Heart left ventricle (tissue), 16 donors: ENCODE results near the gene ZNF503. TPM values are rescaled to one million over a fixed set of nuclear protein-coding genes. Genes with fewer than 3 reads are reported as not detected.
A peak's percentile ranks its signal among the peaks of the same experiment; 100 is the strongest.

Experiments
- ATAC-seq, 4 donors: fragments of 200-7000 bp; cut with Tn5 transposase; one replicate each; pipeline ENCODE4 v1.9.1; 2020 to 2022; ENCODE audit warnings: moderate library complexity in 4 of 4, mild to moderate bottlenecking in 3 of 4, moderate number of reproducible peaks in 1 of 4
- DNase-seq, 5 donors: peaks; one replicate each; pipeline ENCODE4 v3.0.0-alpha.2; 2020
- H3K27ac ChIP-seq, 12 donors: fragments of 200-600 bp; sonication (generic) in 4 of 12; one replicate each; pipeline versions ENCODE4 v1.5.0 to v1.8.0; 2016 to 2022; ENCODE audit warnings: mild to moderate bottlenecking in 2 of 12
- H3K27me3 ChIP-seq, 9 donors: fragments of 200-600 bp; sonication (generic) in 2 of 9; one replicate each; pipeline versions ENCODE4 v1.5.1 to v1.8.0; 2016 to 2022; ENCODE audit warnings: mild to moderate bottlenecking in 3 of 9
- H3K36me3 ChIP-seq, 9 donors: fragments of 200-600 bp; sonication (generic) in 2 of 9; one replicate each; pipeline versions ENCODE4 v1.5.0 to v1.8.0; 2018 to 2022; ENCODE audit warnings: mild to moderate bottlenecking in 2 of 9
- H3K4me1 ChIP-seq, 12 donors: fragments of 200-600 bp; sonication (generic) in 4 of 12; one replicate each; pipeline versions ENCODE4 v1.5.0 to v1.8.0; 2016 to 2022; ENCODE audit warnings: mild to moderate bottlenecking in 3 of 12
- H3K4me3 ChIP-seq, 12 donors: fragments of 200-600 bp; sonication (generic) in 4 of 12; one replicate each; pipeline versions ENCODE4 v1.5.0 to v1.8.0; 2017 to 2022; ENCODE audit warnings: mild to moderate bottlenecking in 9 of 12, moderate library complexity in 4 of 12
- H3K9me3 ChIP-seq, 12 donors: fragments of 200-600 bp; sonication (generic) in 4 of 12; one replicate each; pipeline versions ENCODE4 v1.5.0 to v1.8.0; 2016 to 2022; ENCODE audit warnings: mild to moderate bottlenecking in 1 of 12
- POLR2A ChIP-seq, 2 donors: fragments of 450-650 bp; IDR thresholded peaks; one replicate each; pipeline ENCODE4 v1.6.1; 2017; ENCODE audit warnings: antibody characterized with exemption in 2 of 2, mild to moderate bottlenecking in 2 of 2, moderate library complexity in 2 of 2
- WGBS, 4 donors: extraction: QIAGEN DNeasy Blood & Tissue Kit in 2 of 4; methylation state at CpG; one replicate each; pipeline versions ENCODE4 v1.1.5 to v1.1.7; 2013 to 2018; 5-methylcytosine and 5-hydroxymethylcytosine counted together
- intact Hi-C, 10 donors: fragments of 100-400 bp; cut with DNase I; formaldehyde crosslinking; loops; one replicate each; pipeline versions ENCODE4 v1.11.1 to v1.14.2; 2022
- polyA plus RNA-seq, 2 donors: library from polyadenylated mRNA; stranded (reverse); fragments of 200-250 nt; gene quantifications; one replicate each; pipeline ENCODE4 v1.2.3, GENCODE V29; 2013
- total RNA-seq, 9 donors: library from RNA; depleted of rRNA in 2 of 9; stranded (reverse); fragments of >200 nt in 2 of 9; fragmentation: NEBNext Ultra II Directional in 3 of 9; extraction: Animal tissue kit (Norgen Biotek cat#: 25700) in 3 of 9; gene quantifications; one replicate each; pipeline versions ENCODE4 v1.1.0 to v1.2.4, GENCODE V29; 2016 to 2023
- TF ChIP-seq, protein P1 (sequence below), 12 donors: fragments of 200-600 bp; sonication (generic) in 4 of 12; IDR thresholded peaks; one replicate each; pipeline versions ENCODE4 v1.5.0 to v1.8.0; 2018 to 2022; ENCODE audit warnings: antibody characterized with exemption in 12 of 12, mild to moderate bottlenecking in 5 of 12
- donor health status: ischemic (EF 13 %, LVEDD 7.1; RV severe dilation, severe dysfunction).
- donor health status: healthy with polysubstance abuse.
- donor health status: DM: no; HTN: yes; CAD: no.
- donor health status: DM: no; HTN: no; CAD: no.
- donor health status: ischemic (EF 25% LVEDD 6.9; RV normal size, moderate dysfunction).
- donor health status: ischemic (EF 25% LVEDD 5.7; RV mildly dilated, moderate dysfunction).
- donor health status: healthy.
- donor health status: DM: yes; HTN: yes; CAD: no.
- donor health status: ischemic (EF 35%, LVEDD 5.7; RV mildly dilated, moderate dysfunction).
- donor health status: nonischemic (EF 11% LVEDD 7.7; RV severe dilation, severe dysfunction).
- donor health status: DM: yes; HTN: yes; CAD: no.
- donor health status: PGD.
- donor health status: ischemic (EF 29% LVEDD 5.4; RV normal size, mild dysfunction).
- donor health status: nonischemic (EF 23%, LVEDD 6.1; RV moderate dilation, normal function).

ZNF503 gene
- total and polyA plus RNA-seq, 11 donors: 3.4 to 8.6 (median 7.1) TPM

DNA sequence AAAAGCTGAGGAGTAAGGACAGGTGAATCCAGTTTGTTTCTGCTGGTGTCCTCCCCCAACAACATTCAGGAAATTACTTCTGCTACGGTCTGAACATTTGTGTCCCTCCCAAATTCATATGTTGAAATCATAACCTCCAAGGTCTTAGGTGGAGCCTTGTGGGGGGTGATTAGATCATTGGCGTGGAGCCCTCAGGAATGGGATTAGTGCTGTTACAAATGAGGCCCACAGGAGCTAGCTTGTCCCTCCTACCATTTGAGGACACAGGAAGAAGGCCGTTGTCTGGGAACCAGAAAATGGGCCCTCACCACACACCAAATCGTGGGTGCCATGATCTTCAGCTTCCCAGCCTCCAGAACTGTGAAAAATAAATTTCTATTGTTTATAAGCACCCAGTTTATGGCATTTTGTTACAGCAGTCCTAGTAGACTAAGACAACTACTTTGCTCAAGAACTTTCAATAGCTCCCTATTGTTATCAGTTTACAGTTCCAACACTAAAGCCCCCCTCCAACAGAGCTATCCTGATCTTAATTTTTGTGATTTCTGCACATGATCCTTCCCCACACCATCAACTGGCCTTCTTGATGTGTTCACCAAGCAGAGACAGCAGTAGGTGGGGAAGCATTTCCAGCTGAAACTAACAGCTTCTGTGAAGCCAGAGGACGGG is 27.7 kb upstream of the ZNF503 start:
- peaks cover 0 to 59% (median 35%) of the 10 kb centered on the region in 12 donors for H3K4me1 ChIP-seq
- WGBS, 4 donors: 67 to 70% (median 67%) methylated on average over 5 of the region's 5 CpGs
- no peaks in the 10 kb centered on the region for H3K36me3 ChIP-seq
- intact Hi-C loops: loop anchor here in 1 of 10 donors (2.0 kb wide), 1 partner anchor 18 kb away; no protein-coding TSS in a partner anchor
- ATAC-seq (peak in 2 of 4 donors; percentile 10 to 72), DNase-seq (peak in 1 of 5 donors; percentile 29)
- TF ChIP-seq, protein P1, sequence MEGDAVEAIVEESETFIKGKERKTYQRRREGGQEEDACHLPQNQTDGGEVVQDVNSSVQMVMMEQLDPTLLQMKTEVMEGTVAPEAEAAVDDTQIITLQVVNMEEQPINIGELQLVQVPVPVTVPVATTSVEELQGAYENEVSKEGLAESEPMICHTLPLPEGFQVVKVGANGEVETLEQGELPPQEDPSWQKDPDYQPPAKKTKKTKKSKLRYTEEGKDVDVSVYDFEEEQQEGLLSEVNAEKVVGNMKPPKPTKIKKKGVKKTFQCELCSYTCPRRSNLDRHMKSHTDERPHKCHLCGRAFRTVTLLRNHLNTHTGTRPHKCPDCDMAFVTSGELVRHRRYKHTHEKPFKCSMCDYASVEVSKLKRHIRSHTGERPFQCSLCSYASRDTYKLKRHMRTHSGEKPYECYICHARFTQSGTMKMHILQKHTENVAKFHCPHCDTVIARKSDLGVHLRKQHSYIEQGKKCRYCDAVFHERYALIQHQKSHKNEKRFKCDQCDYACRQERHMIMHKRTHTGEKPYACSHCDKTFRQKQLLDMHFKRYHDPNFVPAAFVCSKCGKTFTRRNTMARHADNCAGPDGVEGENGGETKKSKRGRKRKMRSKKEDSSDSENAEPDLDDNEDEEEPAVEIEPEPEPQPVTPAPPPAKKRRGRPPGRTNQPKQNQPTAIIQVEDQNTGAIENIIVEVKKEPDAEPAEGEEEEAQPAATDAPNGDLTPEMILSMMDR (IDR thresholded peaks at IDR 0.05): no peak
- no peak for TF ChIP-seq POLR2A (IDR thresholded peaks at IDR 0.05)
- H3K4me3 ChIP-seq: no peak overlapping the region
- H3K27ac ChIP-seq: peak overlapping the region; percentile 5 to 92 (median 78)
- H3K27me3 ChIP-seq: no peaks in the 10 kb centered on the region
- H3K9me3 ChIP-seq: no peaks in the 10 kb centered on the region

DNA sequence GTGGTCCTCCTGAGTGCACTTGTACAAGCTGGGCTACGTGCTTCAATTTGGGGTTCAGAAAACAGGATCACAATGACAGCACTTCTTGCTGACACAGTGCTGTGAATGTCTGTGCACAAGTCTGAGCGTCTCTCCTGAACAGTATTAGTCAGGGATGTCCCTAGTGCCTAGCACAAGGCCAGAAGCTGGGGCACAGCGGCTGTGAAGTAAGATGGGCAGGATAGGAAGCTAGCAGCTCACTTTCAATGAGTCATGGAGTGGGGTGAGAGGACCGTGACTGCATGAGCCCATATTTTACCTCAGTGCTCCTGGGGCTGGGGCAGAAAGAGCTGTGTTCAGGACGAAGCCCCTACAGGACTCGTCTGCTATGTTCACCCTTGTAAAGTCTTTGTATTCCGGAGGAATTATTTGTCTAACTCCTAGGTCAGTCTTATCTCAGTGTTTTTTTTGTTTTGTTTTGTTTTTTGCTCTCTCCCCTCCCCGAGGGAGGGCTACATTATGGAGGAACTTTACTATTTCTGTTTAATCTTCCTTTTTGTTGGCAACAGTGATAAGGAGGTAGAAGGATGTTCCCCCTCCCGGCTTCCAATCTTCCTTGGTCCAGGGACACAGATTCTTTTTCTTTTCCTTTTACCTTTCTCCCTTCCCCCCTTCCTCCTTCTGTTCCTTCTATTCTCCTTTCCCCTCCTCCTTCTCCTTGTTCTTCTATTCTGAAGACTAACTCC is 27.0 kb upstream of the ZNF503 start:
- Histone ChIP-seq H3K4me3 (no peak overlapping the region), H3K4me1 (peaks cover 0 to 59% (median 35%) of the 10 kb centered on the region in 12 donors), H3K36me3 (no peaks in the 10 kb centered on the region), H3K27ac (peak overlapping the region; percentile 27 to 92 (median 63)), H3K27me3 (no peaks in the 10 kb centered on the region), H3K9me3 (no peaks in the 10 kb centered on the region)
- 54 to 62% (median 58%) methylated on average over 9 of the region's 9 CpGs for WGBS, 4 donors
- TF ChIP-seq, protein P1 (IDR thresholded peaks at IDR 0.05): no peak
- TF ChIP-seq POLR2A (IDR thresholded peaks at IDR 0.05): no peak
- intact Hi-C loops: loop anchor here in 1 of 10 donors (2.0 kb wide), 1 partner anchor 18 kb away; no protein-coding TSS in a partner anchor
- ATAC-seq (peak in 3 of 4 donors; percentile 14 to 26 (median 23)), DNase-seq (no peak)

DNA sequence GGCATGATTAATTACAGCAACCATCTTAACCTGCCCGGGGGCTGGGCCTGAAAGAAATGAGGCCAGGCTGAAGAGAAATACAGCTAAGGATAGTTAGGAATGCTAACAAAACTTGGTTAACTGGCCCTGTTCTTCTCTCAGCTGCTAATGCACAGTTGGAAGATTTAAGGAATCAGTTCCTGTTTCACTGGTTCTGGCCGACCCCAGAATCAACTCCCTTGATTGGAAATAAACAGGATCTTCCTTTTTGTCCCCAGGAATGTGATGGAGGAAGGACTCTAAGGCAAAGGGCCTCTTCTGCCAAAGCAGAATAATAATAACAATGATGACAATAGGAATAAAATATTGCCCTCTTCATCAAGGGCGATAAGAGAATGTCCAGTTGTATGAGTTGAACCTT is 26.4 kb upstream of the ZNF503 start:
- no peak for TF ChIP-seq POLR2A (IDR thresholded peaks at IDR 0.05)
- TF ChIP-seq, protein P1 (IDR thresholded peaks at IDR 0.05): no peak
- Histone ChIP-seq H3K27ac (peak overlapping the region; percentile 2 to 92 (median 63)), H3K9me3 (no peaks in the 10 kb centered on the region), H3K27me3 (no peaks in the 10 kb centered on the region), H3K36me3 (no peaks in the 10 kb centered on the region), H3K4me1 (peaks cover 0 to 53% (median 35%) of the 10 kb centered on the region in 12 donors), H3K4me3 (no peak overlapping the region)
- no peak for ATAC-seq
- intact Hi-C loops: loop anchor here in 1 of 10 donors (2.0 kb wide), 1 partner anchor 17 kb away; no protein-coding TSS in a partner anchor
- DNase-seq: no peak
- WGBS, 4 donors: 53 to 64% (median 57%) methylated on average over 3 of the region's 3 CpGs

DNA sequence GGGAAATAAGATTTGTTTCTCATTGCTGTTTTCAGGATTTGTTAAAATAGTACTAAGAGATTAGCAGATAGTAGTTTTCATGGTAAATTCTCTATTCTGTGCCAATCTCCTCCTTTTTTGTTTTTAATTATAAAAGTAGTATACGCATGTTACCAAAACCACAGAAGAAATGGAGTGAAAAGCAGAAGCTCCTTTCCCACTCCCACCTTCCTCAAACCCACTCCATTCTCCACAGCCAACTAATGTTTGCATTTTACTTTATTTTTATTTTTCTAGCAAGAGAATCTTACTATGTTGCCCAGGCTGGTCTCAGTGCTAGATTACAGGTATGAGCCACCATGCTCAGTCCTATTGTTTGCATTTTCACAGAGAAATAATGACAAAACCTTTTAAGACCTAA is 25.3 kb upstream of the ZNF503 start:
- Histone ChIP-seq H3K9me3 (no peaks in the 10 kb centered on the region), H3K27ac (peak overlapping the region in 1 of 12 donors; percentile 92), H3K4me1 (peaks cover 0 to 42% (median 30%) of the 10 kb centered on the region in 12 donors), H3K27me3 (no peaks in the 10 kb centered on the region), H3K36me3 (no peaks in the 10 kb centered on the region), H3K4me3 (no peak overlapping the region)
- TF ChIP-seq, protein P1 (IDR thresholded peaks at IDR 0.05): no peak
- TF ChIP-seq POLR2A (IDR thresholded peaks at IDR 0.05): no peak
- DNase-seq (no peak), ATAC-seq (no peak)
- WGBS, 4 donors: 96 to 98% (median 97%) methylated on average over 1 of the region's 1 CpG
- intact Hi-C loops: no loop called here
